Loucy (cell line): ENCODE data around the gene SDC1.

Experiments used
- H2AFZ ChIP-seq: fragments of 200-600 bp; sonication (generic); 2 replicates; pipeline ENCODE4 v1.6.0; 2016; ENCODE audit warnings: antibody characterized with exemption, mild to moderate bottlenecking, low read length, moderate library complexity
- H3F3A ChIP-seq: fragments of 200-600 bp; 2 replicates; pipeline ENCODE4 v1.6.0; 2016; ENCODE audit warnings: antibody characterized with exemption, low read depth, mild to moderate bottlenecking
- H3K27me3 ChIP-seq: fragments of 200-600 bp; sonication (generic); 2 replicates; pipeline ENCODE4 v1.6.1; 2014; ENCODE audit warnings: low read length, mild to moderate bottlenecking; ENCODE audit not compliant: insufficient read depth, poor library complexity, severe bottlenecking
- H3K36me3 ChIP-seq: fragments of 200-600 bp; sonication (generic); 2 replicates; pipeline ENCODE4 v1.6.1; 2016; ENCODE audit warnings: low read length; ENCODE audit not compliant: insufficient read depth
- H3K4me1 ChIP-seq: fragments of 200-600 bp; sonication (generic); 2 replicates; pipeline ENCODE4 v1.5.1; 2014; ENCODE audit warnings: low read length, mild to moderate bottlenecking; ENCODE audit not compliant: insufficient read depth, poor library complexity, severe bottlenecking
- H3K4me2 ChIP-seq: fragments of 200-600 bp; sonication (generic); 2 replicates; pipeline ENCODE4 v1.6.0; 2014; ENCODE audit warnings: antibody characterized with exemption, low read length, low read depth, mild to moderate bottlenecking; ENCODE audit not compliant: poor library complexity, severe bottlenecking
- H3K4me3 ChIP-seq: fragments of 200-600 bp; sonication (generic); 2 replicates; pipeline ENCODE4 v1.5.1; 2014; ENCODE audit warnings: low read length, mild to moderate bottlenecking, mixed read lengths; ENCODE audit not compliant: poor library complexity, severe bottlenecking
- H3K79me2 ChIP-seq: fragments of 200-600 bp; sonication (generic); 2 replicates; pipeline ENCODE4 v1.6.1; 2014; ENCODE audit warnings: low read length; ENCODE audit not compliant: insufficient read depth
- H3K9ac ChIP-seq: fragments of 200-600 bp; sonication (generic); 2 replicates; pipeline ENCODE4 v1.6.0; 2014; ENCODE audit warnings: mild to moderate bottlenecking, low read depth, low read length, moderate library complexity; ENCODE audit not compliant: poor library complexity, severe bottlenecking
- H3K9me2 ChIP-seq: fragments of 200-600 bp; sonication (generic); replicated peaks from 2 replicates; pipeline ENCODE4 v1.6.1; 2016; ENCODE audit warnings: low read depth, low read length, mixed read lengths
- H3K9me3 ChIP-seq: fragments of 200-600 bp; sonication (generic); 2 replicates; pipeline ENCODE4 v1.6.1; 2014; ENCODE audit warnings: mild to moderate bottlenecking, antibody characterized with exemption, low read length, low read depth; ENCODE audit not compliant: insufficient read depth
- H4K20me1 ChIP-seq: fragments of 200-600 bp; sonication (generic); 2 replicates; pipeline ENCODE4 v1.6.0; 2014; ENCODE audit warnings: antibody characterized with exemption, low read length, mild to moderate bottlenecking; ENCODE audit not compliant: insufficient read depth, poor library complexity, severe bottlenecking
- CTCF ChIP-seq: fragments of 200-600 bp; sonication (generic); conservative IDR thresholded peaks from 2 replicates; pipeline ENCODE4 v1.5.1; 2014; ENCODE audit warnings: mild to moderate bottlenecking, antibody characterized with exemption, low read length
- EZH2phosphoT487 ChIP-seq: fragments of 200-600 bp; IDR thresholded peaks from 2 replicates; pipeline ENCODE4 v1.6.1; 2018; ENCODE audit warnings: antibody characterized with exemption, mild to moderate bottlenecking, moderate library complexity, borderline replicate concordance

Gene SDC1

GRCh38 chr2:20189299-20189931 is 35.5 kb downstream of the SDC1 start:
- Histone ChIP-seq H3K27me3 (no peaks in the 10 kb centered on the region), H3F3A (no peaks in the 10 kb centered on the region), H3K4me1 (no peaks in the 10 kb centered on the region), H3K9ac (no peak overlapping the region), H4K20me1 (no peaks in the 10 kb centered on the region), H3K36me3 (no peaks in the 10 kb centered on the region), H3K4me2 (no peak overlapping the region), H3K9me2 (no peaks in the 10 kb centered on the region), H3K4me3 (no peak overlapping the region), H3K79me2 (no peaks in the 10 kb centered on the region), H3K9me3 (no peaks in the 10 kb centered on the region), H2AFZ (no peak overlapping the region)
- TF ChIP-seq EZH2phosphoT487 = no peak
- no peak for TF ChIP-seq CTCF

- Histone ChIP-seq H2AFZ (no peak overlapping the region), H3K4me1 (no peaks in the 10 kb centered on the region), H3K27me3 (no peaks in the 10 kb centered on the region), H3K79me2 (no peaks in the 10 kb centered on the region), H3K4me2 (no peak overlapping the region), H3K36me3 (no peaks in the 10 kb centered on the region), H3K9me2 (no peaks in the 10 kb centered on the region), H3K9ac (no peak overlapping the region), H3K9me3 (no peaks in the 10 kb centered on the region), H3F3A (no peaks in the 10 kb centered on the region), H4K20me1 (no peaks in the 10 kb centered on the region), H3K4me3 (no peak overlapping the region)
- TF ChIP-seq CTCF (no peak), EZH2phosphoT487 (no peak)
Observed at GRCh38 chr2:20188851-20189250, 36.1 kb downstream of the SDC1 start.

DNA sequence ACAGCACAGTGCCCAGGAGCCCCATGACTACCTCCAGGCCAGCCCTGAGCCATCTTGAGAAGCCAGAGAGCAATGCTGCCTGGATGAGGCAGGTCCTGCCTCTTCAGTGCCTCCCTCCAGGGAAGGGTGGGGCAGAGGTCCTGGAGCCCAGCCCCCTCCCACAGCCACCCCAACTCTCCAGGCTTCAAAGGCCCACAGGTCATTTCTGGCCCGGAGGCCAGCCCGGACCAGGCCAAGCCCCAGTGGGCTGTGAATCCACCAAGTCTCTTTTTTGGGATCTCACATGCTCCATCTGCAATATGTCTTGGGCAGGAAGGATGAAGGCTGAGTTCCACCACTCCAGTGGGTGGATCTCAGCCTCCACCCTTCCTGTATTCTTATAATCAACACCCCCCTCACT is 36.7 kb downstream of the SDC1 start:
- Histone ChIP-seq H3K4me3 (no peak overlapping the region), H3F3A (no peaks in the 10 kb centered on the region), H3K27me3 (no peaks in the 10 kb centered on the region), H3K9me3 (no peaks in the 10 kb centered on the region), H3K9me2 (no peaks in the 10 kb centered on the region), H3K79me2 (no peaks in the 10 kb centered on the region), H3K36me3 (no peaks in the 10 kb centered on the region), H3K4me2 (no peak overlapping the region), H3K4me1 (no peaks in the 10 kb centered on the region), H4K20me1 (no peaks in the 10 kb centered on the region), H2AFZ (no peak overlapping the region), H3K9ac (no peak overlapping the region)
- TF ChIP-seq CTCF (no peak), EZH2phosphoT487 (no peak)
